Loucy (cell line): ENCODE data around the gene EXOC2.

Source experiments
- H2AFZ ChIP-seq: fragments of 200-600 bp; sonication (generic); 2 replicates; pipeline ENCODE4 v1.6.0; 2016; ENCODE audit warnings: antibody characterized with exemption, mild to moderate bottlenecking, low read length, moderate library complexity
- H3F3A ChIP-seq: fragments of 200-600 bp; 2 replicates; pipeline ENCODE4 v1.6.0; 2016; ENCODE audit warnings: antibody characterized with exemption, low read depth, mild to moderate bottlenecking
- H3K27me3 ChIP-seq: fragments of 200-600 bp; sonication (generic); 2 replicates; pipeline ENCODE4 v1.6.1; 2014; ENCODE audit warnings: low read length, mild to moderate bottlenecking; ENCODE audit not compliant: insufficient read depth, poor library complexity, severe bottlenecking
- H3K36me3 ChIP-seq: fragments of 200-600 bp; sonication (generic); 2 replicates; pipeline ENCODE4 v1.6.1; 2016; ENCODE audit warnings: low read length; ENCODE audit not compliant: insufficient read depth
- H3K4me1 ChIP-seq: fragments of 200-600 bp; sonication (generic); 2 replicates; pipeline ENCODE4 v1.5.1; 2014; ENCODE audit warnings: low read length, mild to moderate bottlenecking; ENCODE audit not compliant: insufficient read depth, poor library complexity, severe bottlenecking
- H3K4me2 ChIP-seq: fragments of 200-600 bp; sonication (generic); 2 replicates; pipeline ENCODE4 v1.6.0; 2014; ENCODE audit warnings: antibody characterized with exemption, low read length, low read depth, mild to moderate bottlenecking; ENCODE audit not compliant: poor library complexity, severe bottlenecking
- H3K4me3 ChIP-seq: fragments of 200-600 bp; sonication (generic); 2 replicates; pipeline ENCODE4 v1.5.1; 2014; ENCODE audit warnings: low read length, mild to moderate bottlenecking, mixed read lengths; ENCODE audit not compliant: poor library complexity, severe bottlenecking
- H3K79me2 ChIP-seq: fragments of 200-600 bp; sonication (generic); 2 replicates; pipeline ENCODE4 v1.6.1; 2014; ENCODE audit warnings: low read length; ENCODE audit not compliant: insufficient read depth
- H3K9ac ChIP-seq: fragments of 200-600 bp; sonication (generic); 2 replicates; pipeline ENCODE4 v1.6.0; 2014; ENCODE audit warnings: mild to moderate bottlenecking, low read depth, low read length, moderate library complexity; ENCODE audit not compliant: poor library complexity, severe bottlenecking
- H3K9me2 ChIP-seq: fragments of 200-600 bp; sonication (generic); replicated peaks from 2 replicates; pipeline ENCODE4 v1.6.1; 2016; ENCODE audit warnings: low read depth, low read length, mixed read lengths
- H3K9me3 ChIP-seq: fragments of 200-600 bp; sonication (generic); 2 replicates; pipeline ENCODE4 v1.6.1; 2014; ENCODE audit warnings: mild to moderate bottlenecking, antibody characterized with exemption, low read length, low read depth; ENCODE audit not compliant: insufficient read depth
- H4K20me1 ChIP-seq: fragments of 200-600 bp; sonication (generic); 2 replicates; pipeline ENCODE4 v1.6.0; 2014; ENCODE audit warnings: antibody characterized with exemption, low read length, mild to moderate bottlenecking; ENCODE audit not compliant: insufficient read depth, poor library complexity, severe bottlenecking
- CTCF ChIP-seq: fragments of 200-600 bp; sonication (generic); conservative IDR thresholded peaks from 2 replicates; pipeline ENCODE4 v1.5.1; 2014; ENCODE audit warnings: mild to moderate bottlenecking, antibody characterized with exemption, low read length
- EZH2phosphoT487 ChIP-seq: fragments of 200-600 bp; IDR thresholded peaks from 2 replicates; pipeline ENCODE4 v1.6.1; 2018; ENCODE audit warnings: antibody characterized with exemption, mild to moderate bottlenecking, moderate library complexity, borderline replicate concordance

Gene EXOC2

GRCh38 chr6:656460-657252, 36.3 kb downstream of the EXOC2 start, which contains the start of gene HUS1B:
TSS of gene HUS1B (minus strand) at chr6:657100. CDS start at chr6:656944, 156 bp downstream.
- no peaks in the 10 kb centered on the region for H3F3A ChIP-seq
- peak within 1 kb of the TSS; percentile 58 for H3K4me2 ChIP-seq
- peak within 1 kb of the TSS; percentile 25 for H3K4me3 ChIP-seq
- no peaks in the 10 kb centered on the region for H3K9me3 ChIP-seq
- no peaks in the 10 kb centered on the region for H3K27me3 ChIP-seq
- H3K9ac ChIP-seq = peak within 1 kb of the TSS; percentile 29
- peaks cover 32% of the 10 kb centered on the region for H3K79me2 ChIP-seq
- peaks cover 42% of the 10 kb centered on the region for H3K4me1 ChIP-seq
- H3K36me3 ChIP-seq = no peaks in the 10 kb centered on the region
- TF ChIP-seq EZH2phosphoT487 (no peak), CTCF (no peak)
- no peak within 1 kb of the TSS for H2AFZ ChIP-seq
- H3K9me2 ChIP-seq = no peaks in the 10 kb centered on the region
- H4K20me1 ChIP-seq = peaks cover 2% of the 10 kb centered on the region

GRCh38 chr6:654136-654535, 38.8 kb downstream of the EXOC2 start:
- Histone ChIP-seq H3K4me3 (no peak overlapping the region), H3K79me2 (peaks cover 16% of the 10 kb centered on the region), H3F3A (no peaks in the 10 kb centered on the region), H3K9ac (no peak overlapping the region), H3K9me2 (no peaks in the 10 kb centered on the region), H4K20me1 (no peaks in the 10 kb centered on the region), H3K27me3 (no peaks in the 10 kb centered on the region), H3K9me3 (no peaks in the 10 kb centered on the region), H2AFZ (no peak overlapping the region), H3K4me1 (peaks cover 25% of the 10 kb centered on the region), H3K36me3 (no peaks in the 10 kb centered on the region), H3K4me2 (no peak overlapping the region)
- TF ChIP-seq EZH2phosphoT487 = no peak
- TF ChIP-seq CTCF = no peak

- H3F3A ChIP-seq = no peaks in the 10 kb centered on the region
- TF ChIP-seq EZH2phosphoT487 (no peak), CTCF (no peak)
- H3K4me3 ChIP-seq = no peak overlapping the region
- H3K4me2 ChIP-seq = no peak overlapping the region
- no peaks in the 10 kb centered on the region for H3K9me3 ChIP-seq
- H3K4me1 ChIP-seq = peaks cover 18% of the 10 kb centered on the region
- H3K27me3 ChIP-seq = no peaks in the 10 kb centered on the region
- H4K20me1 ChIP-seq = no peaks in the 10 kb centered on the region
- no peaks in the 10 kb centered on the region for H3K9me2 ChIP-seq
- peaks cover 9% of the 10 kb centered on the region for H3K79me2 ChIP-seq
- H3K9ac ChIP-seq = no peak overlapping the region
- H2AFZ ChIP-seq = no peak overlapping the region
- no peaks in the 10 kb centered on the region for H3K36me3 ChIP-seq
These were observed 40.1 kb downstream of the EXOC2 start for GRCh38 chr6:652865-653264.
